IPS-18c (cell line): ENCODE results near the gene AP3S1.
"Not testable (repeated sequence)": the region's sequence is repeated elsewhere in the genome, so short reads cannot be mapped to it uniquely, and the experiment has no call there.

Experiments used
- H3K4me3 ChIP-seq: 2 replicates; pipeline ENCODE4 v1.7.0; 2013; ENCODE audit warnings: low read depth, mild to moderate bottlenecking, low read length, moderate library complexity; ENCODE audit not compliant: insufficient read depth
- H3K9me3 ChIP-seq: one replicate; pipeline ENCODE4 v1.6.1; 2013; ENCODE audit warnings: mild to moderate bottlenecking, low read length, moderate library complexity; ENCODE audit not compliant: control insufficient read depth, insufficient read depth

Gene AP3S1

GRCh38 chr5:115849258-115849798 lies 7.6 kb downstream of the AP3S1 start:
- Histone ChIP-seq H3K9me3 (no peaks in the 10 kb centered on the region), H3K4me3 (no peak overlapping the region)

- H3K9me3 ChIP-seq, result no peaks in the 10 kb centered on the region
- no peak overlapping the region for H3K4me3 ChIP-seq
These were observed 9.1 kb downstream of the AP3S1 start for GRCh38 chr5:115850744-115851416.

- Histone ChIP-seq H3K4me3 (no peak overlapping the region), H3K9me3 (no peaks in the 10 kb centered on the region)
These were observed 12.4 kb downstream of the AP3S1 start for GRCh38 chr5:115854139-115854538.

GRCh38 chr5:115855959-115856358 lies 14.2 kb downstream of the AP3S1 start:
- H3K9me3 ChIP-seq, result no peaks in the 10 kb centered on the region
- no peak overlapping the region for H3K4me3 ChIP-seq

- Histone ChIP-seq H3K4me3 (no peak overlapping the region), H3K9me3 (no peaks in the 10 kb centered on the region)
These were observed 15.3 kb downstream of the AP3S1 start for GRCh38 chr5:115857057-115857479.

- Histone ChIP-seq H3K4me3 (no peak overlapping the region), H3K9me3 (no peaks in the 10 kb centered on the region)
These were observed 16.1 kb downstream of the AP3S1 start for GRCh38 chr5:115857626-115858349.

GRCh38 chr5:115858396-115858795 lies 16.7 kb downstream of the AP3S1 start:
- no peaks in the 10 kb centered on the region for H3K9me3 ChIP-seq
- no peak overlapping the region for H3K4me3 ChIP-seq

- Histone ChIP-seq H3K4me3 (no peak overlapping the region), H3K9me3 (no peaks in the 10 kb centered on the region)
These were observed 17.6 kb downstream of the AP3S1 start for GRCh38 chr5:115859378-115859777.

- no peak overlapping the region for H3K4me3 ChIP-seq
These were observed 27.6 kb downstream of the AP3S1 start for GRCh38 chr5:115869256-115869795.

GRCh38 chr5:115872447-115872846 lies 30.7 kb downstream of the AP3S1 start:
- H3K9me3 ChIP-seq, result no peaks in the 10 kb centered on the region
- no peak overlapping the region for H3K4me3 ChIP-seq

More at GRCh38 chr5:115869256-115869795, 27.6 kb downstream of the AP3S1 start:
- H3K9me3 ChIP-seq, result no peaks in the 10 kb centered on the region

- no peaks in the 10 kb centered on the region for H3K9me3 ChIP-seq
- H3K4me3 ChIP-seq, result no peak overlapping the region
These were observed 31.7 kb downstream of the AP3S1 start for GRCh38 chr5:115873392-115873791.

GRCh38 chr5:115875447-115875846 lies 33.7 kb downstream of the AP3S1 start:
- Histone ChIP-seq H3K4me3 (no peak overlapping the region), H3K9me3 (no peaks in the 10 kb centered on the region)

- not testable (repeated sequence) for H3K9me3 ChIP-seq, H3K4me3 ChIP-seq
These were observed 35.6 kb downstream of the AP3S1 start for GRCh38 chr5:115877342-115877741.

GRCh38 chr5:115882434-115882833 lies 40.7 kb downstream of the AP3S1 start:
- H3K9me3 ChIP-seq, H3K4me3 ChIP-seq: not testable (repeated sequence)

GRCh38 chr5:115884704-115885103 lies 43.0 kb downstream of the AP3S1 start:
- Histone ChIP-seq H3K4me3 (no peak overlapping the region), H3K9me3 (no peaks in the 10 kb centered on the region)

GRCh38 chr5:115885208-115885607 lies 43.5 kb downstream of the AP3S1 start:
- H3K4me3 ChIP-seq, H3K9me3 ChIP-seq: not testable (repeated sequence)

GRCh38 chr5:115888027-115888426 lies 46.3 kb downstream of the AP3S1 start:
- Histone ChIP-seq H3K9me3 (no peaks in the 10 kb centered on the region), H3K4me3 (no peak overlapping the region)

GRCh38 chr5:115892021-115892420 lies 50.3 kb downstream of the AP3S1 start:
- Histone ChIP-seq H3K4me3 (no peak overlapping the region), H3K9me3 (no peaks in the 10 kb centered on the region)
